Raji (cell line): ENCODE data around the gene CHMP5.

Experiments
- POLR2A ChIP-seq: IDR thresholded peaks from 2 replicates; pipeline ENCODE4 v1.6.1; 2011; ENCODE audit warnings: low read depth, low read length, control low read depth; ENCODE audit not compliant: insufficient read depth

The CHMP5 gene

GRCh38 chr9:33264473-33265177 is at the start of gene CHMP5, which contains the start of gene BAG1:
TSS of gene CHMP5 (plus strand) at chr9:33265049. CDS start at chr9:33265079, 30 bp downstream.
TSS of gene BAG1 (minus strand) at chr9:33264708.
- TF ChIP-seq POLR2A: peak; percentile 71

- TF ChIP-seq POLR2A: no peak
These were observed 43.9 kb upstream of the CHMP5 start for GRCh38 chr9:33220681-33221567.

- TF ChIP-seq POLR2A: no peak
These were observed 43.3 kb upstream of the CHMP5 start for GRCh38 chr9:33221568-33221884.

GRCh38 chr9:33222031-33222430 is 42.8 kb upstream of the CHMP5 start:
- TF ChIP-seq POLR2A: no peak

GRCh38 chr9:33223696-33224095 is 41.2 kb upstream of the CHMP5 start:
- TF ChIP-seq POLR2A: no peak

- no peak for TF ChIP-seq POLR2A
These were observed 39.3 kb upstream of the CHMP5 start for GRCh38 chr9:33225319-33226147.

GRCh38 chr9:33227008-33227398 is 37.8 kb upstream of the CHMP5 start:
- TF ChIP-seq POLR2A: no peak

- no peak for TF ChIP-seq POLR2A
These were observed 37.1 kb upstream of the CHMP5 start for GRCh38 chr9:33227741-33228140.

GRCh38 chr9:33228606-33229005 is 36.2 kb upstream of the CHMP5 start:
- TF ChIP-seq POLR2A: no peak

- no peak for TF ChIP-seq POLR2A
These were observed 35.3 kb upstream of the CHMP5 start for GRCh38 chr9:33229359-33230114.

- no peak for TF ChIP-seq POLR2A
These were observed 33.9 kb upstream of the CHMP5 start for GRCh38 chr9:33230756-33231622.

GRCh38 chr9:33231623-33231942 is 33.3 kb upstream of the CHMP5 start:
- TF ChIP-seq POLR2A: no peak

- TF ChIP-seq POLR2A: no peak
These were observed 32.0 kb upstream of the CHMP5 start for GRCh38 chr9:33232815-33233214.
